Cardiac muscle cell (in vitro differentiated cells and primary cell): ENCODE measurements around the gene ERH. TPM values are rescaled to one million over a fixed set of nuclear protein-coding genes. Genes with fewer than 3 reads are reported as not detected.

ENCODE experiments used
- DNase-seq, 2 donors: peaks; one replicate each; pipeline versions ENCODE4 v3.0.0 to v3.0.0-alpha.2; 2010 to 2017; ENCODE audit warnings: low read depth in 1 of 2, low spot score in 1 of 2
- H3K27ac ChIP-seq: fragments of 200-600 bp; sonication (generic); 2 replicates; pipeline ENCODE4 v1.5.1; 2016
- H3K27me3 ChIP-seq: fragments of 200-600 bp; sonication (generic); 2 replicates; pipeline ENCODE4 v1.6.0; 2016; ENCODE audit warnings: control low read depth
- H3K36me3 ChIP-seq: fragments of 200-600 bp; sonication (generic); 2 replicates; pipeline ENCODE4 v1.5.1; 2016; ENCODE audit warnings: control low read depth
- H3K4me1 ChIP-seq: fragments of 200-600 bp; sonication (generic); 2 replicates; pipeline ENCODE4 v1.8.1; 2017; ENCODE audit warnings: low read depth, mild to moderate bottlenecking, mixed run types
- H3K4me3 ChIP-seq: fragments of 200-600 bp; sonication (generic); 2 replicates; pipeline ENCODE4 v1.5.1; 2016; ENCODE audit warnings: mild to moderate bottlenecking
- H3K9me3 ChIP-seq: fragments of 200-600 bp; sonication (generic); 2 replicates; pipeline ENCODE4 v1.5.1; 2017; ENCODE audit warnings: low read depth, mild to moderate bottlenecking, control low read depth
- CTCF ChIP-seq: IDR thresholded peaks from 2 replicates; pipeline ENCODE4 v1.5.1; 2012; ENCODE audit warnings: low read depth, mild to moderate bottlenecking, low read length
- polyA plus RNA-seq: library from polyadenylated mRNA; unstranded; fragments of >200 nt; fragmentation: Nextera tagmentation; extraction: Ambion mirVana; gene quantifications from 2 replicates; pipeline ENCODE4 v1.2.1, GENCODE V29; 2016
- total RNA-seq: library from RNA; depleted of rRNA; stranded (reverse); fragments of >200 nt; gene quantifications from 2 replicates; pipeline ENCODE4 v1.2.3, GENCODE V29; 2016

Gene ERH
- total and polyA plus RNA-seq, 2 experiments from 2014 or later: 97.0 to 296 TPM

- TF ChIP-seq CTCF: no peak
These were observed 22.9 kb downstream of the ERH start for GRCh38 chr14:69375182-69375581.

GRCh38 chr14:69374235-69374634, 23.9 kb downstream of the ERH start:
- DNase-seq: no peak
- Histone ChIP-seq H3K27me3 (no peaks in the 10 kb centered on the region), H3K9me3 (no peaks in the 10 kb centered on the region), H3K27ac (no peak overlapping the region), H3K36me3 (peaks cover 9% of the 10 kb centered on the region), H3K4me1 (no peaks in the 10 kb centered on the region), H3K4me3 (no peak overlapping the region)
- no peak for TF ChIP-seq CTCF

More at GRCh38 chr14:69375182-69375581, 22.9 kb downstream of the ERH start:
- no peaks in the 10 kb centered on the region for H3K4me1 ChIP-seq
- H3K9me3 ChIP-seq: no peaks in the 10 kb centered on the region
- no peak overlapping the region for H3K4me3 ChIP-seq
- no peak for DNase-seq
- H3K27me3 ChIP-seq: no peaks in the 10 kb centered on the region
- no peak overlapping the region for H3K27ac ChIP-seq
- peaks cover 9% of the 10 kb centered on the region for H3K36me3 ChIP-seq

- Histone ChIP-seq H3K4me3 (no peak overlapping the region), H3K27me3 (no peaks in the 10 kb centered on the region), H3K9me3 (no peaks in the 10 kb centered on the region), H3K27ac (no peak overlapping the region), H3K4me1 (no peaks in the 10 kb centered on the region), H3K36me3 (peaks cover 9% of the 10 kb centered on the region)
- no peak for DNase-seq
- no peak for TF ChIP-seq CTCF
These were observed 25.0 kb downstream of the ERH start for GRCh38 chr14:69373104-69373503.

- Histone ChIP-seq H3K4me1 (no peaks in the 10 kb centered on the region), H3K36me3 (peaks cover 9% of the 10 kb centered on the region), H3K9me3 (no peaks in the 10 kb centered on the region), H3K27me3 (no peaks in the 10 kb centered on the region), H3K4me3 (no peak overlapping the region), H3K27ac (no peak overlapping the region)
- TF ChIP-seq CTCF: no peak
- DNase-seq: no peak
These were observed 26.0 kb downstream of the ERH start for GRCh38 chr14:69372146-69372545.

GRCh38 chr14:69370061-69370460, 28.0 kb downstream of the ERH start:
- no peak for TF ChIP-seq CTCF
- Histone ChIP-seq H3K27me3 (no peaks in the 10 kb centered on the region), H3K4me3 (no peak overlapping the region), H3K27ac (no peak overlapping the region), H3K36me3 (no peaks in the 10 kb centered on the region), H3K4me1 (no peaks in the 10 kb centered on the region), H3K9me3 (no peaks in the 10 kb centered on the region)
- no peak for DNase-seq

GRCh38 chr14:69368381-69368780, 29.7 kb downstream of the ERH start:
- Histone ChIP-seq H3K4me1 (no peaks in the 10 kb centered on the region), H3K4me3 (no peak overlapping the region), H3K36me3 (no peaks in the 10 kb centered on the region), H3K27me3 (no peaks in the 10 kb centered on the region), H3K9me3 (no peaks in the 10 kb centered on the region), H3K27ac (no peak overlapping the region)
- no peak for DNase-seq
- no peak for TF ChIP-seq CTCF
